IMR-90 (cell line): ENCODE measurements around the gene FOCAD. TPM values are rescaled to one million over a fixed set of nuclear protein-coding genes. Genes with fewer than 3 reads are reported as not detected.

Experiments used
- ATAC-seq: fragments of 200-7000 bp; cut with Tn5 transposase; 2 replicates; pipeline ENCODE4 v1.9.1; 2020; ENCODE audit warnings: low read depth, mild to moderate bottlenecking, moderate library complexity
- BruUV-seq: library from RNA; stranded (reverse); fragments of 400-500 nt; replicated peaks from 2 replicates; lab custom pipeline; 2021; lab: Mats Ljungman, UMichigan
- CTCF ChIA-PET: fragments of 300-600 bp; formaldehyde crosslinking; extraction: SDS; loops from one replicate; lab custom pipeline; 2021; ENCODE audit warnings: antibody characterized with exemption; lab: Yijun Ruan, JAX
- POLR2A ChIA-PET: fragments of 300-600 bp; sonication (Branson Sonifier 250); formaldehyde crosslinking; loops from one replicate; lab custom pipeline; 2022; ENCODE audit warnings: antibody characterized with exemption; ENCODE audit not compliant: unreplicated experiment; lab: Charles Lee
- DNase-seq: peaks from one replicate; pipeline ENCODE4 v3.0.0; 2013
- H2AFZ ChIP-seq: replicated peaks from 2 replicates; pipeline ENCODE3; 2013; ENCODE audit warnings: low read length, mild to moderate bottlenecking; ENCODE audit not compliant: poor library complexity
- H2AK5ac ChIP-seq: 2 replicates; pipeline ENCODE4 v1.6.1; 2013; ENCODE audit warnings: low read depth, low read length, inconsistent platforms
- H2AK9ac ChIP-seq: replicated peaks from 2 replicates; pipeline ENCODE3; 2013; ENCODE audit warnings: mild to moderate bottlenecking, low read depth, low read length, moderate library complexity; ENCODE audit not compliant: poor library complexity
- H2BK120ac ChIP-seq: 2 replicates; pipeline ENCODE4 v1.6.1; 2013; ENCODE audit warnings: low read depth, low read length, inconsistent platforms
- H2BK15ac ChIP-seq: 3 replicates; pipeline ENCODE4 v1.6.1; 2013; ENCODE audit warnings: low read depth, low read length, inconsistent platforms
- H2BK20ac ChIP-seq: 2 replicates; pipeline ENCODE4 v1.6.1; 2013; ENCODE audit warnings: low read depth, mild to moderate bottlenecking, inconsistent platforms, low read length, moderate library complexity
- H2BK5ac ChIP-seq: 2 replicates; pipeline ENCODE4 v1.6.1; 2013; ENCODE audit warnings: mild to moderate bottlenecking, low read depth, low read length, inconsistent platforms; ENCODE audit not compliant: poor library complexity, severe bottlenecking
- H3K14ac ChIP-seq: replicated peaks from 2 replicates; pipeline ENCODE4 v1.6.1; 2013; ENCODE audit warnings: low read depth, low read length, inconsistent platforms
- H3K18ac ChIP-seq: 2 replicates; pipeline ENCODE4 v1.6.1; 2013; ENCODE audit warnings: low read depth, low read length, control low read depth
- H3K23ac ChIP-seq: 2 replicates; pipeline ENCODE4 v1.6.1; 2013; ENCODE audit warnings: low read depth, low read length, inconsistent platforms
- H3K27ac ChIP-seq: 2 replicates; pipeline ENCODE4 v1.5.1; 2013; ENCODE audit warnings: mild to moderate bottlenecking, control low read depth, low read length; ENCODE audit not compliant: insufficient read depth
- H3K27me3 ChIP-seq: 2 replicates; pipeline ENCODE4 v1.6.1; 2013; ENCODE audit warnings: low read length; ENCODE audit not compliant: control insufficient read depth, insufficient read depth
- H3K36me3 ChIP-seq: 2 replicates; pipeline ENCODE4 v1.6.1; 2013; ENCODE audit warnings: low read length, mixed read lengths; ENCODE audit not compliant: control insufficient read depth, insufficient read depth
- H3K4ac ChIP-seq: 2 replicates; pipeline ENCODE4 v1.6.1; 2013; ENCODE audit warnings: low read depth, low read length, inconsistent platforms
- H3K4me1 ChIP-seq: 2 replicates; pipeline ENCODE4 v1.6.1; 2013; ENCODE audit warnings: low read length, mixed read lengths; ENCODE audit not compliant: control insufficient read depth, insufficient read depth
- H3K4me2 ChIP-seq: 2 replicates; pipeline ENCODE4 v1.6.1; 2013; ENCODE audit warnings: low read depth, mild to moderate bottlenecking, control low read depth, low read length, moderate library complexity
- H3K4me3 ChIP-seq: 2 replicates; pipeline ENCODE4 v1.5.1; 2013; ENCODE audit warnings: low read depth, mild to moderate bottlenecking, control low read depth, low read length, moderate library complexity; ENCODE audit not compliant: insufficient read depth
- H3K56ac ChIP-seq: 2 replicates; pipeline ENCODE4 v1.6.1; 2013; ENCODE audit warnings: low read length, inconsistent platforms; ENCODE audit not compliant: insufficient read depth; ENCODE audit errors: extremely low read depth
- H3K79me1 ChIP-seq, 2 experiments: 2 replicates each; pipeline ENCODE4 v1.6.1; 2013; ENCODE audit warnings: low read length in 2 of 2, inconsistent platforms in 1 of 2, low read depth in 1 of 2
- H3K9ac ChIP-seq: 2 replicates; pipeline ENCODE4 v1.6.1; 2013; ENCODE audit warnings: low read depth, low read length, control low read depth
- H3K9me1 ChIP-seq: 2 replicates; pipeline ENCODE4 v1.6.1; 2013; ENCODE audit warnings: low read length, inconsistent platforms; ENCODE audit not compliant: insufficient read depth
- H3K9me3 ChIP-seq: 2 replicates; pipeline ENCODE4 v1.6.1; 2013; ENCODE audit warnings: low read length; ENCODE audit not compliant: control insufficient read depth, insufficient read depth
- H4K20me1 ChIP-seq: 2 replicates; pipeline ENCODE4 v1.6.1; 2013; ENCODE audit warnings: low read length, inconsistent platforms; ENCODE audit not compliant: insufficient read depth
- H4K5ac ChIP-seq: 2 replicates; pipeline ENCODE4 v1.6.1; 2013; ENCODE audit warnings: mild to moderate bottlenecking, low read depth, low read length, control low read depth
- H4K8ac ChIP-seq, 2 experiments: 2 replicates each; pipeline ENCODE4 v1.6.1; 2013; ENCODE audit warnings: low read depth in 2 of 2, low read length in 2 of 2, control low read depth in 1 of 2, inconsistent platforms in 1 of 2
- H4K91ac ChIP-seq: 2 replicates; pipeline ENCODE4 v1.6.1; 2013; ENCODE audit warnings: low read depth, low read length, inconsistent platforms; ENCODE audit not compliant: insufficient read depth
- CTCF ChIP-seq: conservative IDR thresholded peaks from 2 replicates; pipeline ENCODE4 v1.5.1; 2012; ENCODE audit warnings: mild to moderate bottlenecking, low read depth, low read length, improper control_type of control experiment
- MAFK ChIP-seq: IDR thresholded peaks from 2 replicates; pipeline ENCODE4 v1.6.1; 2012; ENCODE audit warnings: low read depth, low read length, improper control_type of control experiment
- RCOR1 ChIP-seq: IDR thresholded peaks from 2 replicates; pipeline ENCODE4 v1.6.1; 2012; ENCODE audit warnings: mild to moderate bottlenecking, low read length, improper control_type of control experiment; ENCODE audit not compliant: insufficient replicate concordance
- WGBS, 2 experiments: methylation state at CpG; one replicate each; pipeline versions ENCODE4 v1.1.5 to v1.1.7; 2013; ENCODE audit warnings: missing lambda C conversion rate in 2 of 2; ENCODE audit not compliant: insufficient read length in 1 of 2; ENCODE audit errors: extremely low coverage in 2 of 2; 5-methylcytosine and 5-hydroxymethylcytosine counted together
- dilution Hi-C: fragments of 300-500 bp; cut with HindIII; formaldehyde crosslinking; loops from one replicate; pipeline ENCODE4 v1.14.3; 2018; ENCODE audit warnings: low sequenced_read_pairs; ENCODE audit not compliant: unreplicated experiment
- in situ Hi-C: fragments of 300-500 bp; cut with MboI; formaldehyde crosslinking; loops from 3 replicates; pipeline ENCODE4 v1.14.3; 2019; ENCODE audit warnings: low sequenced_read_pairs, inconsistent platforms, mixed read lengths
- intact Hi-C: fragments of 100-400 bp; cut with micrococcal nuclease; formaldehyde crosslinking; loops from 2 replicates; pipeline ENCODE4 v1.10.0; 2022
- polyA plus RNA-seq, 3 experiments: library from polyadenylated mRNA; depleted of rRNA; stranded (reverse); fragments of >200 nt; gene quantifications; 2 replicates each; pipeline ENCODE4 v1.2.3, GENCODE V29; 2012; ENCODE audit warnings: low replicate concordance in 1 of 3
- total RNA-seq: library from RNA; depleted of rRNA; stranded (reverse); fragments of >200 nt; gene quantifications from 2 replicates; pipeline ENCODE4 v1.2.3, GENCODE V29; 2012

Gene FOCAD
- total and polyA plus RNA-seq, 2 of the 4 experiments (the other 2 are of a cell fraction): 28.8 to 91.2 TPM

GRCh38 chr9:20714442-20715415 lies 30.7 kb downstream of the FOCAD start (continued):
- TF ChIP-seq CTCF: no peak

DNA sequence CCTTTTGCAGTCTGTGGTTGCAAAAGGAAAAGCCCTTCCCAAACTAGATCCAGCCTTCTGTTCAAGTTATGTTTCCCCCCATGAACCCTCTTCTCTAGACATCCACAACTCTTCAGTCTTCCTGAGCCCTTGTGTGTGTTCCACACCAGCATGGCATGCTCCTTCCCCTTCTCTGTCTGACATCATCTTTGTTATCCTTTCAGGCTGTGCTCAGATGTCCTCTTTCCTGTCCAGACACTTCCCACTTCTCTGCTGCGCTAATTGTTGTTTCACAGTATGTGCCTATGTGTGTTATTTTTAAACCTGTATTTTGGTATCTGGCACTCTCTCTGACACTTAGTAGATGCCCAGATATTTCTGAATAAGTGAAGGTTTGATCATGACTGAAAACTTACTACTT lies 38.2 kb downstream of the FOCAD start:
- DNase-seq (no peak), ATAC-seq (no peak)
- intact Hi-C loops (no loop called here), dilution Hi-C loops (no loop called here), in situ Hi-C loops (no loop called here)
- POLR2A ChIA-PET: no interaction called here
- no CpG with 5 or more reads among the region's 1 CpG for WGBS, 2 experiments
- Histone ChIP-seq H3K9me1 (no peaks in the 10 kb centered on the region; the same call in 1 of the 2 replicates), H2AK5ac (no peak overlapping the region), H4K8ac (no peak overlapping the region), H3K18ac (no peak overlapping the region), H2AFZ (no peak overlapping the region), H4K20me1 (no peaks in the 10 kb centered on the region), H3K36me3 (peaks cover 16% of the 10 kb centered on the region), H3K27me3 (no peaks in the 10 kb centered on the region), H3K9ac (no peak overlapping the region), H3K4me3 (no peak overlapping the region), H3K4ac (no peak overlapping the region), H4K5ac (no peak overlapping the region), H3K56ac (no peak overlapping the region), H4K91ac (no peak overlapping the region), H2BK15ac (no peak overlapping the region), H2BK120ac (no peak overlapping the region), H3K4me2 (no peak overlapping the region), H2AK9ac (no peak overlapping the region), H3K9me3 (no peaks in the 10 kb centered on the region), H3K79me1 (peaks cover 0 to under 1% of the 10 kb centered on the region in 2 experiments; a peak in 1 of 4 replicates), H3K23ac (no peak overlapping the region), H2BK20ac (no peak overlapping the region), H3K27ac (no peak overlapping the region), H3K14ac (no peak overlapping the region), H3K4me1 (no peaks in the 10 kb centered on the region), H2BK5ac (no peak overlapping the region)
- BruUV-seq: no TSS peak
- CTCF ChIA-PET: no interaction called here
- TF ChIP-seq RCOR1 (no peak), MAFK (no peak)
